ENCODE measurements around the gene TIMP2. TPM values are rescaled to one million over a fixed set of nuclear protein-coding genes. Genes with fewer than 3 reads are reported as not detected.

The TIMP2 gene
- total and polyA plus RNA-seq, 2 of the 13 experiments (the other 11 are each of a cell fraction or from before 2014, with no cell fraction given) = 3.8 to 8.5 TPM

GRCh38 chr17:78840530-78840779 lies 84.7 kb downstream of the TIMP2 start (continued):
- TF ChIP-seq, protein P1, sequence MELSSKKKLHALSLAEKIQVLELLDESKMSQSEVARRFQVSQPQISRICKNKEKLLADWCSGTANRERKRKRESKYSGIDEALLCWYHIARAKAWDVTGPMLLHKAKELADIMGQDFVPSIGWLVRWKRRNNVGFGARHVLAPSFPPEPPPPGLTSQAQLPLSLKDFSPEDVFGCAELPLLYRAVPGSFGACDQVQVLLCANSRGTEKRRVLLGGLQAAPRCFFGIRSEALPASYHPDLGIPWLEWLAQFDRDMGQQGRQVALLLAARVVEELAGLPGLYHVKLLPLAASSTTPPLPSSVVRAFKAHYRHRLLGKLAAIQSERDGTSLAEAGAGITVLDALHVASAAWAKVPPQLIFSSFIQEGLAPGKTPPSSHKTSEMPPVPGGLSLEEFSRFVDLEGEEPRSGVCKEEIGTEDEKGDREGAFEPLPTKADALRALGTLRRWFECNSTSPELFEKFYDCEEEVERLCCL (CRISPR knock-in tag; IDR thresholded peaks at IDR 0.05; ENCODE audit: borderline replicate concordance) = no peak
- no peak for TF ChIP-seq FOXC1 (CRISPR knock-in tag; IDR thresholded peaks at IDR 0.05; ENCODE audit: borderline replicate concordance)
- no peak for TF ChIP-seq ZNF724P (CRISPR knock-in tag; IDR thresholded peaks at IDR 0.05; ENCODE audit: borderline replicate concordance)
- TF ChIP-seq ZNF225 (CRISPR knock-in tag; IDR thresholded peaks at IDR 0.05) = no peak
- TF ChIP-seq EEA1 (CRISPR knock-in tag; IDR thresholded peaks at IDR 0.05; ENCODE audit: borderline replicate concordance) = no peak
- no peak for TF ChIP-seq HNF4G (IDR thresholded peaks at IDR 0.05; ENCODE audit: borderline replicate concordance, low read depth, low read length)
- no peak for TF ChIP-seq HNF4G (CRISPR knock-in tag; IDR thresholded peaks at IDR 0.05; ENCODE audit: borderline replicate concordance, low read depth)
- TF ChIP-seq, protein P2, sequence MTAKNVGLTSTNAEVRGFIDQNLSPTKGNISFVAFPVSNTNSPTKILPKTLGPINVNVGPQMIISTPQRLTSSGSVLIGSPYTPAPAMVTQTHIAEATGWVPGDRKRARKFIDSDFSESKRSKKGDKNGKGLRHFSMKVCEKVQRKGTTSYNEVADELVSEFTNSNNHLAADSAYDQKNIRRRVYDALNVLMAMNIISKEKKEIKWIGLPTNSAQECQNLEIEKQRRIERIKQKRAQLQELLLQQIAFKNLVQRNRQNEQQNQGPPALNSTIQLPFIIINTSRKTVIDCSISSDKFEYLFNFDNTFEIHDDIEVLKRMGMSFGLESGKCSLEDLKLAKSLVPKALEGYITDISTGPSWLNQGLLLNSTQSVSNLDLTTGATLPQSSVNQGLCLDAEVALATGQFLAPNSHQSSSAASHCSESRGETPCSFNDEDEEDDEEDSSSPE (CRISPR knock-in tag; IDR thresholded peaks at IDR 0.05) = no peak
- TF ChIP-seq, protein P3, sequence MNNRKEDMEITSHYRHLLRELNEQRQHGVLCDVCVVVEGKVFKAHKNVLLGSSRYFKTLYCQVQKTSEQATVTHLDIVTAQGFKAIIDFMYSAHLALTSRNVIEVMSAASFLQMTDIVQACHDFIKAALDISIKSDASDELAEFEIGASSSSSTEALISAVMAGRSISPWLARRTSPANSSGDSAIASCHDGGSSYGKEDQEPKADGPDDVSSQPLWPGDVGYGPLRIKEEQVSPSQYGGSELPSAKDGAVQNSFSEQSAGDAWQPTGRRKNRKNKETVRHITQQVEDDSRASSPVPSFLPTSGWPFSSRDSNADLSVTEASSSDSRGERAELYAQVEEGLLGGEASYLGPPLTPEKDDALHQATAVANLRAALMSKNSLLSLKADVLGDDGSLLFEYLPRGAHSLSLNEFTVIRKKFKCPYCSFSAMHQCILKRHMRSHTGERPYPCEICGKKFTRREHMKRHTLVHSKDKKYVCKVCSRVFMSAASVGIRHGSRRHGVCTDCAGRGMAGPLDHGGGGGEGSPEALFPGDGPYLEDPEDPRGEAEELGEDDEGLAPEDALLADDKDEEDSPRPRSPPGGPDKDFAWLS (CRISPR knock-in tag; IDR thresholded peaks at IDR 0.05; ENCODE audit: borderline replicate concordance) = no peak
- no peak for TF ChIP-seq SSRP1 (CRISPR knock-in tag; IDR thresholded peaks at IDR 0.05)
- TF ChIP-seq SP4 (CRISPR knock-in tag; IDR thresholded peaks at IDR 0.05) = no peak
- TF ChIP-seq POGK (CRISPR knock-in tag; conservative IDR thresholded peaks at IDR 0.05) = no peak
- no peak for TF ChIP-seq GABPB1 (CRISPR knock-in tag; IDR thresholded peaks at IDR 0.05)
- no peak for TF ChIP-seq ZNF570 (CRISPR knock-in tag; IDR thresholded peaks at IDR 0.05; ENCODE audit: borderline replicate concordance)
- no peak for TF ChIP-seq SMC3 (IDR thresholded peaks at IDR 0.05; ENCODE audit: low read length)
- no peak for TF ChIP-seq PITX1 (CRISPR knock-in tag; IDR thresholded peaks at IDR 0.05)
- no peak for TF ChIP-seq MXD3 (CRISPR knock-in tag; IDR thresholded peaks at IDR 0.05)
- no peak for TF ChIP-seq UBTF (CRISPR knock-in tag; IDR thresholded peaks at IDR 0.05)
